Measurements from ENCODE around the gene LRRC3. TPM values are rescaled to one million over a fixed set of nuclear protein-coding genes. Genes with fewer than 3 reads are reported as not detected.

The LRRC3 gene
- total and polyA plus RNA-seq, 2 of the 4 experiments (the other 2 are of a cell fraction), result under 0.01 to 0.38 TPM

DNA sequence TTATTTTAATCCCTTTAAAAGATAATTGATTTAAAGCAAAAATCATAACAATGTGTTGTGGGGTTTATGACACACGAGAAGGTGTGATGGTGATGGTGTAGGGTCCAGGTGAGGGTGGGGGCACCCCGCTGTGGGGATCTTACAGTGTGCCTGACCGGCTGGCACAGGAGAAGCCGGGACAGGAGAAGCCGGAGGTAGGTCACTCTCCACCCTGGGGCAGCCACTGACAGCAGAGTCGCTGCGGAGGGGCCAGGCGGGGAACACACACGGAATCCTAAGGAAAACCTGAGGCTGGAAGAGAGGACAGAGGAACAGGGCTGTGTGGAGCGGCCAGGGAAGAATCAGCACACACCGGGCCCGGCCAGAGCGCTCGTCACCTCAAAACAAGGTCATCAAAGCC, 4.3 kb upstream of the LRRC3 start:
- H3K56ac ChIP-seq (ENCODE audit: extremely low read depth, insufficient read depth, low read length), result no peak overlapping the region
- POLR2A ChIA-PET (ENCODE audit: unreplicated experiment), result no interaction called here
- TF ChIP-seq ELK1 (IDR thresholded peaks at IDR 0.05; ENCODE audit: borderline replicate concordance, low read depth, low read length), result no peak
- no peak overlapping the region for H2AFZ ChIP-seq (replicated peaks; ENCODE audit: low read length, poor library complexity)
- no peak overlapping the region for H4K5ac ChIP-seq (ENCODE audit: low read depth, low read length)
- peaks cover 20% of the 10 kb centered on the region for H3K27me3 ChIP-seq (ENCODE audit: control insufficient read depth, insufficient read depth, low read length)
- no TSS peak for BruUV-seq (replicated peaks)
- H2BK20ac ChIP-seq (ENCODE audit: low read depth, low read length), result no peak overlapping the region
- no peak overlapping the region for H2AK5ac ChIP-seq (ENCODE audit: low read depth, low read length)
- intact Hi-C loops (cut with micrococcal nuclease) (no loop called here), dilution Hi-C loops (cut with HindIII; ENCODE audit: low sequenced_read_pairs, unreplicated experiment) (no loop called here), in situ Hi-C loops (cut with MboI; ENCODE audit: low sequenced_read_pairs) (no loop called here)
- H3K79me1 ChIP-seq (ENCODE audit: low read depth in 1 of 2, low read length in 2 of 2), result no peaks in the 10 kb centered on the region
- 76% methylated on average over 10 of the region's 14 CpGs; no CpG with 5 or more reads in 1 of the 2 experiments for WGBS, 2 experiments (ENCODE audit: extremely low coverage in 2 of 2, insufficient read length in 1 of 2)
- no peaks in the 10 kb centered on the region for H3K9me1 ChIP-seq (ENCODE audit: insufficient read depth, low read length)
- H2AK9ac ChIP-seq (replicated peaks; ENCODE audit: low read depth, low read length, poor library complexity), result no peak overlapping the region
- no peak overlapping the region for H3K4me3 ChIP-seq (ENCODE audit: insufficient read depth, low read depth, low read length)
- no peaks in the 10 kb centered on the region for H4K20me1 ChIP-seq (ENCODE audit: insufficient read depth, low read length)
- H4K8ac ChIP-seq (ENCODE audit: low read depth in 2 of 2, low read length in 2 of 2), result no peak overlapping the region
- no peaks in the 10 kb centered on the region for H3K4me1 ChIP-seq (ENCODE audit: control insufficient read depth, insufficient read depth, low read length)
- no peak overlapping the region for H3K27ac ChIP-seq (ENCODE audit: insufficient read depth, low read length)
- no peaks in the 10 kb centered on the region for H3K9me3 ChIP-seq (ENCODE audit: control insufficient read depth, insufficient read depth, low read length)
- CTCF ChIA-PET, result no interaction called here
- no peak for DNase-seq
- ATAC-seq (ENCODE audit: low read depth), result no peak
- no peak overlapping the region for H3K9ac ChIP-seq (ENCODE audit: low read depth, low read length)
- no peak overlapping the region for H3K4ac ChIP-seq (ENCODE audit: low read depth, low read length)
- H3K4me2 ChIP-seq (ENCODE audit: low read depth, low read length), result no peak overlapping the region
- H3K18ac ChIP-seq (ENCODE audit: low read depth, low read length), result no peak overlapping the region
- H2BK15ac ChIP-seq (ENCODE audit: low read depth, low read length), result no peak overlapping the region
- no peak overlapping the region for H3K14ac ChIP-seq (replicated peaks; ENCODE audit: low read depth, low read length)
- H3K36me3 ChIP-seq (ENCODE audit: control insufficient read depth, insufficient read depth, low read length), result no peaks in the 10 kb centered on the region
- no peak overlapping the region for H2BK5ac ChIP-seq (ENCODE audit: low read depth, low read length, poor library complexity, severe bottlenecking)
- H3K23ac ChIP-seq (ENCODE audit: low read depth, low read length), result no peak overlapping the region
- H2BK120ac ChIP-seq (ENCODE audit: low read depth, low read length), result no peak overlapping the region
- no peak overlapping the region for H4K91ac ChIP-seq (ENCODE audit: insufficient read depth, low read depth, low read length)

Data from IMR-90 (cell line).